Fibroblast of lung (primary cell): ENCODE data around the gene ELOVL5. TPM values are rescaled to one million over a fixed set of nuclear protein-coding genes. Genes with fewer than 3 reads are reported as not detected.

Source experiments
- DNase-seq, 2 donors: peaks; one replicate each; pipeline versions ENCODE4 v3.0.0 to v3.0.0-alpha.2; 2010; ENCODE audit warnings: low read depth in 2 of 2
- H2AFZ ChIP-seq: 2 replicates; pipeline ENCODE4 v1.5.1; 2012; ENCODE audit warnings: low read length, control low read depth, inconsistent platforms
- H3K27ac ChIP-seq: 2 replicates; pipeline ENCODE4 v1.5.1; 2011; ENCODE audit warnings: low read length, control low read depth; ENCODE audit not compliant: insufficient read depth
- H3K27me3 ChIP-seq: 2 replicates; pipeline ENCODE4 v1.5.1; 2011; ENCODE audit warnings: mild to moderate bottlenecking, low read length; ENCODE audit not compliant: control insufficient read depth, insufficient read depth
- H3K36me3 ChIP-seq: 2 replicates; pipeline ENCODE4 v1.5.1; 2011; ENCODE audit warnings: low read length; ENCODE audit not compliant: control insufficient read depth, insufficient read depth
- H3K4me1 ChIP-seq: 2 replicates; pipeline ENCODE4 v1.5.1; 2011; ENCODE audit warnings: low read length; ENCODE audit not compliant: control insufficient read depth, insufficient read depth; ENCODE audit errors: extremely low read depth
- H3K4me2 ChIP-seq: 2 replicates; pipeline ENCODE4 v1.5.1; 2011; ENCODE audit warnings: low read length, control low read depth; ENCODE audit not compliant: insufficient read depth; ENCODE audit errors: extremely low read depth
- H3K4me3 ChIP-seq, 4 experiments: fragments of 200-600 bp in 1 of 4; sonication (generic) in 1 of 4; replicated peaks in 1 of 4; 2 replicates each; pipeline ENCODE4 v1.5.1; 2011 to 2016; ENCODE audit warnings: low read length in 4 of 4, low read depth in 3 of 4, mild to moderate bottlenecking in 3 of 4, control low read depth in 2 of 4, inconsistent platforms in 1 of 4, mixed read lengths in 1 of 4; ENCODE audit not compliant: insufficient read depth in 1 of 4; ENCODE audit errors: control extremely low read depth in 1 of 4
- H3K79me2 ChIP-seq: 2 replicates; pipeline ENCODE4 v1.5.1; 2012; ENCODE audit warnings: mild to moderate bottlenecking, low read length, inconsistent platforms; ENCODE audit not compliant: control insufficient read depth, insufficient read depth
- H3K9ac ChIP-seq: 2 replicates; pipeline ENCODE4 v1.5.1; 2011; ENCODE audit warnings: mild to moderate bottlenecking, low read length, control low read depth; ENCODE audit not compliant: insufficient read depth
- H3K9me3 ChIP-seq: 2 replicates; pipeline ENCODE4 v1.5.1; 2012; ENCODE audit warnings: low read depth, low read length; ENCODE audit not compliant: control insufficient read depth, insufficient read depth
- H4K20me1 ChIP-seq: 2 replicates; pipeline ENCODE4 v1.5.1; 2011; ENCODE audit warnings: low read length; ENCODE audit not compliant: control insufficient read depth, insufficient read depth; ENCODE audit errors: extremely low read depth
- EZH2 ChIP-seq: IDR thresholded peaks from 2 replicates; pipeline ENCODE4 v1.5.1; 2012; ENCODE audit warnings: low read length, control low read depth, mild to moderate bottlenecking; ENCODE audit errors: missing control alignments
- polyA plus RNA-seq, 2 donors: library from polyadenylated mRNA; depleted of rRNA in 1 of 2; stranded (reverse) in 1 of 2; unstranded in 1 of 2; fragments of >200 nt; gene quantifications; 2 replicates each; pipeline ENCODE4 v1.2.1, GENCODE V29; 2011 to 2012; ENCODE audit warnings: missing spikeins in 1 of 2
- total RNA-seq: library from RNA; depleted of rRNA; stranded (reverse); fragments of >200 nt; gene quantifications from 2 replicates; pipeline ENCODE4 v1.2.1, GENCODE V29; 2014
- TF ChIP-seq, protein P1 (sequence below), 2 donors: IDR thresholded peaks in 1 of 2; conservative IDR thresholded peaks in 1 of 2; 1 replicate in 1 of 2; 2 replicates in 1 of 2; pipeline ENCODE4 v1.5.1; 2011 to 2012; ENCODE audit warnings: low read length in 2 of 2, control low read depth in 1 of 2, inconsistent platforms in 1 of 2, low read depth in 1 of 2, mild to moderate bottlenecking in 1 of 2

The ELOVL5 gene
- total and polyA plus RNA-seq, 2 donors (not counting 1 experiment from before 2014, with no cell fraction given) = 67.7 to 96.7 TPM

DNA sequence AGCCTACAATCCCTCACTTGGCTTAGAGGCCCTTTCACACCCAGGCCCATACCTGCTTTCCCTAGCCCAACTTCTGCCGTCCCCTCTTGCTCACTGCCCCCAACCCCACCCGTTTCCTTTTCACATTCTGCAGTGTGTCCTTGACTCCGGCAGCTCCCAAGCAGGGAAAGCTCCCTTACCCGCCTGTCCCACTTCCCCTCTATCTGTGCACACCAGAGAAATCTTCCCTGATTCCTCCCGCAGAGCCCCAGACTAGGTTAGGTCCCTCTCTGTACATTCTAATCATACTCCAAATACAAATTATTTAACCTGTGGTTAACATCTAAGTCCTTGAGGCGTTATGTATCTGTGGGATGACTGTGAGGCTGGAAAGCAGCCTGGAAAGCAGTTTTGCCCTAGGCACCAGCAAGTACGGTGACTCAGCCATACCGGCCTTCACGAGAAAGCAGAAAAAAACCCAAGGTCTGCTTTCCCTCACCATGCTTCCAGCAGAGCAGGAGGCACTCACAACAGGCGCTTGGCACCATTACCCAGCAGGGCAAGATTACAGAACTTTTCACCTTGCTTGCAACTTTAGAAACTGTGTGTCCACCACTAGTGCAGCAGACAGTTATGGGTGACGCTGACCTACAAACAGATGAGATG lies 22.3 kb downstream of the ELOVL5 start:
- peak; percentile 89 to 100 for DNase-seq
- peaks cover 24% of the 10 kb centered on the region for H3K4me1 ChIP-seq
- no peak overlapping the region for H3K4me3 ChIP-seq
- no peaks in the 10 kb centered on the region for H4K20me1 ChIP-seq
- peak overlapping the region; percentile 13 for H3K27ac ChIP-seq
- no peaks in the 10 kb centered on the region for H3K36me3 ChIP-seq
- no peaks in the 10 kb centered on the region for H3K9me3 ChIP-seq
- H3K79me2 ChIP-seq = peaks cover 43% of the 10 kb centered on the region
- peak overlapping the region; percentile 29 for H3K4me2 ChIP-seq
- no peaks in the 10 kb centered on the region for H3K27me3 ChIP-seq
- no peak overlapping the region for H2AFZ ChIP-seq
- TF ChIP-seq, protein P1, sequence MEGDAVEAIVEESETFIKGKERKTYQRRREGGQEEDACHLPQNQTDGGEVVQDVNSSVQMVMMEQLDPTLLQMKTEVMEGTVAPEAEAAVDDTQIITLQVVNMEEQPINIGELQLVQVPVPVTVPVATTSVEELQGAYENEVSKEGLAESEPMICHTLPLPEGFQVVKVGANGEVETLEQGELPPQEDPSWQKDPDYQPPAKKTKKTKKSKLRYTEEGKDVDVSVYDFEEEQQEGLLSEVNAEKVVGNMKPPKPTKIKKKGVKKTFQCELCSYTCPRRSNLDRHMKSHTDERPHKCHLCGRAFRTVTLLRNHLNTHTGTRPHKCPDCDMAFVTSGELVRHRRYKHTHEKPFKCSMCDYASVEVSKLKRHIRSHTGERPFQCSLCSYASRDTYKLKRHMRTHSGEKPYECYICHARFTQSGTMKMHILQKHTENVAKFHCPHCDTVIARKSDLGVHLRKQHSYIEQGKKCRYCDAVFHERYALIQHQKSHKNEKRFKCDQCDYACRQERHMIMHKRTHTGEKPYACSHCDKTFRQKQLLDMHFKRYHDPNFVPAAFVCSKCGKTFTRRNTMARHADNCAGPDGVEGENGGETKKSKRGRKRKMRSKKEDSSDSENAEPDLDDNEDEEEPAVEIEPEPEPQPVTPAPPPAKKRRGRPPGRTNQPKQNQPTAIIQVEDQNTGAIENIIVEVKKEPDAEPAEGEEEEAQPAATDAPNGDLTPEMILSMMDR (conservative IDR thresholded peaks at IDR 0.05 in 1 of 2, IDR thresholded peaks at IDR 0.05 in 1 of 2; ENCODE audit: low read depth in 1 of 2, low read length in 2 of 2) = no peak
- TF ChIP-seq EZH2 = no peak
- no peak overlapping the region for H3K9ac ChIP-seq

GRCh38 chr6:53325785-53326184 lies 23.0 kb downstream of the ELOVL5 start:
- Histone ChIP-seq H3K4me1 (peaks cover 27% of the 10 kb centered on the region), H4K20me1 (no peaks in the 10 kb centered on the region), H3K36me3 (no peaks in the 10 kb centered on the region), H3K27me3 (no peaks in the 10 kb centered on the region), H3K9ac (no peak overlapping the region), H3K4me2 (no peak overlapping the region), H3K9me3 (no peaks in the 10 kb centered on the region), H3K27ac (no peak overlapping the region), H3K4me3 (no peak overlapping the region), H2AFZ (no peak overlapping the region), H3K79me2 (peaks cover 42% of the 10 kb centered on the region)
- no peak for TF ChIP-seq EZH2
- TF ChIP-seq, protein P1 (conservative IDR thresholded peaks at IDR 0.05 in 1 of 2, IDR thresholded peaks at IDR 0.05 in 1 of 2; ENCODE audit: low read depth in 1 of 2, low read length in 2 of 2) = no peak
- peak in 1 of 2 donors; percentile 62 for DNase-seq

- Histone ChIP-seq H3K4me3 (peak overlapping the region in 1 of 4 experiments; percentile 28), H3K27me3 (no peaks in the 10 kb centered on the region), H3K4me1 (peaks cover 26% of the 10 kb centered on the region), H3K79me2 (peaks cover 44% of the 10 kb centered on the region), H3K27ac (no peak overlapping the region), H2AFZ (no peak overlapping the region), H3K36me3 (no peaks in the 10 kb centered on the region), H3K9ac (no peak overlapping the region), H3K9me3 (no peaks in the 10 kb centered on the region), H3K4me2 (peak overlapping the region; percentile 56), H4K20me1 (no peaks in the 10 kb centered on the region)
- TF ChIP-seq, protein P1 (conservative IDR thresholded peaks at IDR 0.05 in 1 of 2, IDR thresholded peaks at IDR 0.05 in 1 of 2; ENCODE audit: low read depth in 1 of 2, low read length in 2 of 2) = no peak
- TF ChIP-seq EZH2 = no peak
- DNase-seq = peak; percentile 34 to 60
Observed at GRCh38 chr6:53322188-53323029, 26.3 kb downstream of the ELOVL5 start.
